Myocyte (in vitro differentiated cells): ENCODE measurements around the gene ASAP3. TPM values are rescaled to one million over a fixed set of nuclear protein-coding genes. Genes with fewer than 3 reads are reported as not detected.

Source experiments
- DNase-seq: peaks from one replicate; pipeline ENCODE4 v3.0.0-alpha.2; 2012; ENCODE audit warnings: low read depth
- total RNA-seq: library from RNA; depleted of rRNA; stranded (reverse); fragments of >200 nt; gene quantifications from 2 replicates; pipeline ENCODE4 v1.2.3, GENCODE V29; 2014

The ASAP3 gene
- total RNA-seq, 1 donor from 2014 or later: 48.8 TPM

DNA sequence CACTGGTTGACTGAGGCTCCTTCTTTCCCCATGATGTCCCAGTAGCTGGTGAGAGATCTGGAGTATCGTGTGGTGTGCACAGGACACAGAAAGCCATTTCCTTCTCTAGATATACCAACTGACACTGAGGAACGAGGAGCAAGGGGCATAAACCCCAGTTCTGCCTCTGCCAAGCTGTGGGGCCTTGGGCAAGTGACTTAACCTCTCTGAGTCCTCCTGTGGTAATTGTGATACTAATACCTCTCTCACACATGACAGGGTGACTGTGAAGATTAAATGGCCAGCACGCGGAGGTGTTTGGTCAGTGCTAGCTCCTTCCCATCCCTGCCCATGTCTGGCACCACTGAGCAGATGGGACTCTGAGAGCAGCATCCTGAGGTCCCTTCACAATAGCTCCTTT lies 33.1 kb downstream of the ASAP3 start:
- no peak for DNase-seq

DNA sequence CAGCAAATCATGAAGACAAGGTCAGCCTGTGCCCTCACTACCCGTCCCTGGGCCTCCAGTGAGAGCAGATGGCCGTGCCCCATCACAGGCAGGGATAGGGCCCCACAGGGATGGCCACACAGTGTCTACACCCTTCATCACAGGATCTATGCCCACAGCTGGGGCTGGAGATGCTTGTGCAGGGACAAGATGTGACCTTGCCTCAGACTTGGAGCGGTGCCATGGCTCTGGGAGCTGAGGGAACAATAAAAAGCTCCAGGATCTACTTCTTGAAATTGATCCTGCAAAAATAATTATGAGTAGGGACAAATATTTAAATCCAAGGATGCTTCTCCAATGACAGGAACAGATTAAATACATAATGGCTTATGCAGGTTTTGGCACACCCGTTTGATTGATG lies 34.0 kb downstream of the ASAP3 start:
- DNase-seq: no peak

DNA sequence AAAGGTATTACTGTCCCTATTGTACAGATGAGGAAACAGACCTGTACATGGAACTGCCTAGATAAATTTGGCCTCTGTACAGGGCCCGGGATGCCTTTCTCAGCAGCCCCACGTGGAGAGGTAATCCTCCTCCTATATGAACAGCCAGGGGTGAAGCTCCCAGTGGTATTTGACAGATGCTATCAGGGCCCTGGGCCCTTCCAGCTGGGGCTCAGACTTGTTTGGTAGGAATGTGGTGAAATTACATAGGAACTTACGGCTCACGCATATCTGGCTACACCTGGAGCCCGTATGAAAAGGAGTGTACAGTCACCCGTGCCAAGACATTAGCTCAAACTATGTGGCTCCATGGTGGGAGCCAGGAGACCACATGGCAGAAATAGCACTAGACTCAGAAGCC lies 34.7 kb downstream of the ASAP3 start:
- no peak for DNase-seq

GRCh38 chr1:23448846-23449245 lies 35.1 kb downstream of the ASAP3 start:
- no peak for DNase-seq

DNA sequence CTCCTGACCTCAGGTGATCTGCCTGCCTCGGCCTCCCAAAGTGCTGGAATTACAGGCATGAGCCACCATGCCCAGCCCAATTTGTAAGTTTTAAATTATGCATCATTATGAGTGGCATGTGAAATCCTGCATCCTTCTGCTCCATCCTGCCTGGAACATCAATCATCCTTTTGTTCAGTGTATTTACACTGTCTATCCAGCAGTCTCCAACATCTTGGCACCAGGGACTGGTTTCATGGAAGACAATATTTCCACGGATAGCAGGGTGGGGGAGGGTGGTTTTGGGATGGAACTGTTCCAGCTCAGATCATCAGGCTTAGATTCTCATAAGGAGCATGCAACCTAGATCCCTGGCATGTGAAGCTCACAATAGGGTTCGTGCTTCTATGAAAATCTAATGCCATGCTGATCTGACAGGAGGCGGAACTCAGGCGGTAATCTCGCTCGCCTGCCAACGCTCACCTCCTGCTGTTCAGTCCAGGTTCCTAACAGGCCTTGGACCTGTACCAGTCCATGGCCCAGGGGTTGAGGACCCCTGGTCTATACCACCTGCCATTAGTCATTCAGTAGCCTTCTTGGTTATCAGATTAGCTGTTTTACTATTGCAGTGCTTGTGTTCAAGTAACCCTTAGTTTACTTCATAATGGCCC lies 37.2 kb downstream of the ASAP3 start:
- no peak for DNase-seq

DNA sequence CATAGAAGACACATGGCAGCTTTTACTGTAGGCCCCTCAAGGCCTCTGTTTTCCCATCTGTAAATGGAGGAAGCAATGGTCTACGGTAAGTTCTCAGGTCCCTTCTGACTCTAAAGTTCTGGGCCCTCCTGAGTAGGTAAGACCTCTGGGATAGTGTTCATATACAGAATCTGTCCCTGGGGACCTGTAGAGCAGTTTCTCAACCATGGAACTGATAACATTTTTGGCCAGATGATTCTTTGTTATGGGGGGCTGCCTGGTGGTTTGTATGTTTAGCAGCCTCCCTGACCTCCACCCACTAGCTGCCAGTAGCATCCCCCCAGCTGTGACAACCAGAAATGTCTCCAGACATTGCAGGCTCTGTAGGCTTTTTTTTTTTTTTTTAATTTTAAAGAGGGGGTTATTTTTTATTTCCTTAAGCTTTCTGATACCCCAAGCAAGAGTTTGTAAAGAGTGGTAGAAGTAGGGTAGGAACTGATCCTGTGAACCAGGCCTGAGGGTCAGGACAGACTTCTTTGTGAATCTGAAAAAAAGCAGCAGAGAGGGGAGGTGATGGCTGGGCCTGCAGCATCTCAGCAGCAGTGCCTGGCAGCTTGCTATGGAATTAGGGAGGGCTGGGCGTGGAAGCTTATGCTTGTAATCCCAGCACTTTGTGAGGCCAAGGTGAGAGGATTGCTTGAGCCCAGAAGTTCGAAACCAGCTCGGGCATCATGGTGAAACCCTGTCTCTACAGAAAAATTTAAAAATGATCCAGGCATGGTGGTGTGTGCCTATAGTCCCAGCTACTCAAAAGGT lies 39.2 kb downstream of the ASAP3 start:
- DNase-seq: no peak

GRCh38 chr1:23444104-23444533 lies 39.9 kb downstream of the ASAP3 start:
- no peak for DNase-seq

DNA sequence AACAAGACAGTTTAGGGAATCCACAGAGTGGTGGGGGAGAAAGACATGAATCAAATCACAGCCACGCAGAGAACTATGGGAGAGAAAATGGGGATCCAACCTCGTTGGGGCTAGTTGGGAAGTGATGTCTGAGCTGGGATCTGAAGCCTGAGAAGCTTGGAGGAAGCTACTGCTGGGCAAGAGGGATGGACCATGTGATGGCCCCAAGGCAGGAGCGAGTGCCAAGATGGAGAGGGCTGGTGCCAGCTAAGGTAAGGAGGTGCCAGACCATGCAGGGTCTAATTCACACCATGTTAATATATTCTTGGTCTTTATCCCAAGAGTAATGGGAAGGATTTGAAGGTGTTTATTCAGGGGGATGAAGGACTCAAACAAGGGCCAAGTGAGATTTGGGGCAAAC lies 41.2 kb downstream of the ASAP3 start:
- DNase-seq: no peak

DNA sequence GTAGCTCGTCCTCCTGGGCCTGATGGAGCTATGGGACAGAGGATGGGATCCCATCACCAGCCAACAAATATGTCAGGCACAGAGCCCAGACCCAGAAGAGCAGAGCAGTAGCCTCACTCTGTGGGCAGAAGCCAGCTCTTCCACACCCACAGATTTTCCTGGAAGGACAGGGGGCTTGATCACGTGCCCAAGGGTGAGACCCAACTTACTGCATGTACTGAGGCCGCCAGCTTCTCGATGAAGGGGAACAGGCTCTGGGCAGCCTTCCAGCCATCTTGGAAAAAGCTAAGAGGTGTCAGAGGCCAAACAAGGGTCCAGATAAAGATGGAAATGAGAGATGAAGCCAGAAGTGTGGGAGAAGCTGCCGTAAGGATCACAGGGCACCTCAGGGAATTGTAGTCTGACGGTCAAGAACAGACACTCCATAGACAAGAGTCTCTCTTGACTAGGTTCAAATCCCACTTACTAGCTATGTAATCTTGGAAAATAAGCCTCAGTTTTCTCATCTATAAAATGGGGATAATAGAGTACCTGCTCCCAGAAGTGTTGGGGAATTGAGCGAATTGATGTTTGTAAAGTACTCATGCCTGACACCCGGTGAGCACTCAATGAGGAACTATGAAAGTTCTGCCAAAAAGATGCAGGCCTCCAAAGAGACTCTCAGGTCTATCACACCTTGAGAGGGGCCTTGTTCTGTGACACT lies 42.4 kb downstream of the ASAP3 start:
- no peak for DNase-seq

DNA sequence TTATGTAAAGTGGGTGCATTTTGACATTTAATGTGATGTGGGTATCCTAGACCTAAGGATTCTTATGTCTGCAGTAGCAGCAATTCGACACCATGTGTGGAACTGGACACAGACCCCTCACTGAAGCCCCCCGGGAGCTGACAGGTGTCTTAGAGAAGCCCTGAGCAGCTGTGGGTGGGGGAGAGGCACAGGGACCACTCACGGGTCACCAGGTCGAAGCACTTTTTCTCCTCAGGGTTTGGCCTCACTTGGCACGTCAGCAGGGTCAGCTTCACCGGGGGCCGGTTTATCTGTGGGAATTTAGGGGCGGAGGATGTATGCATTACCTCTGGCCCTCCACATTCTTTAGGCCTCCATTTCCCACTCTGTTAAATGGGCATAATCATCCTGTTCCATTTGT lies 45.4 kb downstream of the ASAP3 start:
- DNase-seq: no peak

- no peak for DNase-seq
Measured at GRCh38 chr1:23437355-23437664, 46.7 kb downstream of the ASAP3 start.

GRCh38 chr1:23436520-23437354 lies 47.2 kb downstream of the ASAP3 start:
- no peak for DNase-seq

DNA sequence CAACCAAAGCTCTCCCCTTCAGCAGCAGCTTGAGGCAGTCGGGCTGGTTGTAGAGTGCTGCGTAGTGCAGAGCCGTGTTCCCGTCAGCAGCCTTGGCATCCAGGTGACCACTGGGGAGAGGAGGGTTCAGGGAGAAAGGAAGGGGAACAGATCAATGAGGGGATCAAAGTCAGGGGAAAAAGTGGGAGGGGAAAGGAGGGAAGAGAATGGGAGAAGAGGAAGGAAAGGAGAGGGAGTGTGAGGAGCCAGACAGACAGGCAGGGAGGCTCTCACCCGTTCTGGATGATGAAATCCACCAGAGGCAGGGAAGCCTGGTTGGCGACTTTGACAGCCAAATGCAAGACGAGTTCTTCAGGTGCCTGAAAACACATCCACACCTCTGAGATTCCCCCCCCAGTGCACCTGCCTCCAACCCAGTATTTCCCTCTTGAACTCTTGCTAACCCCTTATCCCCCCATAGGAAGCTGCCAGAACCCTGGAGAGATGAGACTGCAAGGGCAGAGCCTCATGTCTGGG lies 49.7 kb downstream of the ASAP3 start:
- DNase-seq: no peak

GRCh38 chr1:23433122-23433521 lies 50.9 kb downstream of the ASAP3 start:
- DNase-seq: no peak

DNA sequence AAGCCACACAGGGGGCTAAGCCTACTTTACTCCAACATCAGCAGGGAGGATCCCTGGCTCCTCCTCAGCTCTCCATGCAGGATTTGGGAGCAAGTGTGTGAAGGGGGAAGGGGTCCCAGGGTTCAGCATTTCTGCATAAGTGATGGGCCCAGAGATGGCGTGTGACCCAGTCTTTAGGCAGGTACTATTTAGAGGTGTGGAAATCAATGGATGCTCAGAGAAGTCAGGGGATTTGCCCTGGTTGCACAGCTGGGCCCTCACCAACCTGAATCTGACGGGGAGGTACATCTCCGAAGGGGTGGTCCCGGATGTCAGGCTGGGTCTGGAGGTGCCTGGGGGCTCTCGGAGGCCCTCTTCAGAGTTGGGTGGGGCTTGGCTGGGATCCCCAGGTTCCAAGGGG lies 52.5 kb downstream of the ASAP3 start:
- no peak for DNase-seq

DNA sequence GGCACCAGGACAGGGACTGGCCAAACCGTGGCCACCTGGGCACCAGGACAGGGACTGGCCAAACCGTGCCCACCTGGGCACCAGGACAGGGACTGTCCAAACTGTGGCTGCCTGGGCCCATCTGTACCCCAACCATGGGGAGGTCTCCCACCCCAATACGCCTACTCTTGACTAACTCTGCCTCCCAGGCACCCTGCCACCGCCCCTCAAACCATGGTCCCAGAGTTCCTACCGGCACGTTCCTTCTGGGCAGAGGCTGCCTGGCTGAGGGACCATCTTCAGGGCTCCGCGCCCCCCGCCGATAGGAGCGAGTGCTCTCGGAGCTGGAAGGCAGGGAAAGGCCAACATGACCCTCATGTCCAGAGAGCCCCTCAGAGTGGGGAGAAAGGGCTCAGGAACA lies 53.2 kb downstream of the ASAP3 start:
- DNase-seq: no peak

DNA sequence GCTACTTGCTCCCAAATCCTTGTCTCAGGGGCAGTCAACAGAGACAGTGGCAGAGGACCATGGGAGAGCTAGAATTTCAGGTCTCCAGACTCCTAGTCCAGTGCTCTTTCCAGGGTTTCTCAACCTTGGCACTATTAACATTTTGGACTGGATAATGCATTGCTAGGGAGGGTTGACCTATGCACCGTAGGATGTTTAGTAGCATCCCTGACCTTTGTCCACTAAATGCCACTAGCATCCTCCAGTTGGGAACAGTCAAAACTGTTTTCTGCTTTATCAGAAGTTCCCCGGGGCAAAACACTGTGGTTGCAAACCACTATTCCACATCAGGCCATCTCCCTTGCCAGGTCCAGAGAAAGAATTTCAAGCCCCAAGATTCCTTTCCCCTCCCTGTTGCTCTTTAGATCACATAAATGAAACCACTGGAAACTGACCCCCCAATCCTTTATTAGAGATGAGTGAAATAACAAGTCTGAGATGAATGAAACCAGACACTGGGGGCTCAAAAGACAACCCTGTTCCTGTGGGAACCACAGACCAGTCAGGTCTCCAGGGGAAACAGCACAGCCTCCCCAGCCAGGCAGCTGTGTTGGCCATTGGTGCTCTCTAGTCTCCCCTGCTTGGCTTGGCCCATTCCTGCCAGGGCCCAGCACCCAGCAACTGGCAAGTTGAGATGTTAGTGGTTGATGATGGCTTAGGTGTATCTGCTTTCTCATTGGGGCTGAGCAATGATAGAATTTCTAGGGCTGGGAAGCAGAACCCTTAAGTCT lies 55.7 kb downstream of the ASAP3 start:
- peak; percentile 85 for DNase-seq

DNA sequence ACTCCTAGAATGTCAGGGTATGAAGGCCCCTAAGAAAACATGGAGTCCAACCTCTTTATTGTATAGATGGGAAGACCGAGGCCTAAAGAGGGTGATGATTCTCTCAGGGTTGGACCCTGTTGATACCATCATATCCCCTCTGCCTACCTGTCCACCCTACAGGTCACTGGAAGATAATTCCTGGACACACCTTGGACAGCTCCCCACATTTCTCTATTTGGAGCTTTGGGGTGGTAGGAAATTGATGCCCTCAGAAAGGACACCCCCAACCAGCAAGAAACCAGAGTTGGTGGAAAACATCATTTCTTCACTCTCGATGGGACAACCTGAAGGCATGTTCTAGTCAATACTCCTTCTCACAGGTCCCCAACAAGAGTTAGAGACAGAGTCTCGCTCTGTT lies 56.4 kb downstream of the ASAP3 start:
- DNase-seq: no peak

DNA sequence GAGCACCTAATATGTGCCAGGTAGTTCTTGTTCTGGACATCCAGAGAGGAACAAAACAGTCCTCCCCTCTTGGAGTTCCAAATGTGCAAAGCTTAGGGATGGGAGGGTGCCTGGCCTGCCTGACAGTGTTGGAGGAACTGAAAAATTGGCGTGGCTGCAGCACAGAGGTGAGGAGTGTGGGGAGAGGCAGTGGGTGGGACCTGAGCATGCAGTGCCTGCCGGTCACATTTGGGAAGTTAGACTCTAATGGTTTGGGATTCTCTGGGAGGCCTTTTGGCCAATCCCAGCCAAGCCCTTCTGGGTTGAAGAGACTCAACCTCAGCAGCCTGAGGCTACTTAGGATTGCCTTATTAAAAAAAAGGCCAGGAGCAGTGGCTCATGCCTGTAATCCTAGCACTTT lies 57.2 kb downstream of the ASAP3 start:
- no peak for DNase-seq

GRCh38 chr1:23425193-23425494 lies 58.8 kb downstream of the ASAP3 start:
- no peak for DNase-seq
